Progenitor cell of endocrine pancreas (in vitro differentiated cells): ENCODE measurements around the gene HIF3A. TPM values are rescaled to one million over a fixed set of nuclear protein-coding genes. Genes with fewer than 3 reads are reported as not detected.

Source experiments
- DNase-seq: peaks from one replicate; pipeline ENCODE4 v3.0.0; 2021; ENCODE audit warnings: low spot score; ENCODE audit not compliant: unreplicated experiment
- H3K27ac Mint-ChIP-seq: 2 replicates; pipeline ENCODE4 v1.8.0; 2021; ENCODE audit warnings: mild to moderate bottlenecking, moderate library complexity, mixed read lengths
- H3K27me3 Mint-ChIP-seq: 2 replicates; pipeline ENCODE4 v1.8.0; 2021; ENCODE audit warnings: mixed read lengths
- H3K36me3 Mint-ChIP-seq: 2 replicates; pipeline ENCODE4 v1.8.0; 2022; ENCODE audit warnings: mixed read lengths; ENCODE audit not compliant: insufficient read depth
- H3K4me1 Mint-ChIP-seq: 2 replicates; pipeline ENCODE4 v1.8.0; 2021; ENCODE audit warnings: low read depth, mixed read lengths
- H3K4me3 Mint-ChIP-seq: 2 replicates; pipeline ENCODE4 v1.8.0; 2021; ENCODE audit warnings: low read depth, mild to moderate bottlenecking, moderate library complexity, mixed read lengths
- H3K9me3 Mint-ChIP-seq: 2 replicates; pipeline ENCODE4 v1.8.0; 2021; ENCODE audit warnings: low read depth, mixed read lengths
- total RNA-seq: library from RNA; stranded (reverse); gene quantifications from 2 replicates; pipeline ENCODE4 v1.2.1, GENCODE V29; 2021
- TF ChIP-seq, protein P1 (sequence below): fragments of 200-600 bp; sonication (generic); IDR thresholded peaks from one replicate; pipeline ENCODE4 v1.5.0; 2021; ENCODE audit warnings: antibody characterized with exemption, mild to moderate bottlenecking; ENCODE audit not compliant: unreplicated experiment

Gene HIF3A
- total RNA-seq, 1 donor from 2014 or later: 37.6 TPM

DNA sequence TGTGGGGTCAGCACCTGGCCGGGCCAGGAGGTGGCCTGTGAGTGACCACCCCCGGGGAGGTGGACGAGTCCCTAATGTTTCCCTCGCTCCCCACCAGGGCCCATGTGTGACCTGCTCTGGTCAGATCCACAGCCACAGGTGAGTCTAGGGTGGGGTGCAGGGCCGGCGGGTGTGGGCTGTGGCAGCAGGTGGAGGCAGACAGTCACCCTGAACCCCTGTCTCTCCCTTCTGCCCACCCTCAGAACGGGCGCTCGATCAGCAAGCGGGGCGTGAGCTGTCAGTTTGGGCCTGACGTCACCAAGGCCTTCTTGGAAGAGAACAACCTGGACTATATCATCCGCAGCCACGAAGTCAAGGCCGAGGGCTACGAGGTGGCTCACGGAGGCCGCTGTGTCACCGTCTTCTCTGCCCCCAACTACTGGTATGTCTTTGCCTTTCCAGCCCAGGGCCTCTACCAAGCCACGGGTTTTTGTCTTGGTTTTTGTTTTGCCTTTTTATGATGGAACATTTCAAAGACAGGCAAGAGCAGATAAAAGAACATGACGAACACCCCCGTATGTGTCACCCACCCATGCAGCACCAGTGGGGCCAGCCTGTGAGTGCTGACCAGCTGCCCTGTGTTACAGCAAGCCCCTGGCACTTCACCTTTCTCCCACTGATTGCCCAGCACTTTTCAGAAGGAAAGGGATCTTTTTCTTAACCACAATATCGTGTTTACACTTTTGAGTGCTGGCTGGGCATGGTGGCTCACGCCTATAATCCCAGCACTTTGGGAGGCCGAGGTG, 91.7 kb downstream of the HIF3A start:
- peaks cover 8% of the 10 kb centered on the region for H3K4me1 Mint-ChIP-seq

DNA sequence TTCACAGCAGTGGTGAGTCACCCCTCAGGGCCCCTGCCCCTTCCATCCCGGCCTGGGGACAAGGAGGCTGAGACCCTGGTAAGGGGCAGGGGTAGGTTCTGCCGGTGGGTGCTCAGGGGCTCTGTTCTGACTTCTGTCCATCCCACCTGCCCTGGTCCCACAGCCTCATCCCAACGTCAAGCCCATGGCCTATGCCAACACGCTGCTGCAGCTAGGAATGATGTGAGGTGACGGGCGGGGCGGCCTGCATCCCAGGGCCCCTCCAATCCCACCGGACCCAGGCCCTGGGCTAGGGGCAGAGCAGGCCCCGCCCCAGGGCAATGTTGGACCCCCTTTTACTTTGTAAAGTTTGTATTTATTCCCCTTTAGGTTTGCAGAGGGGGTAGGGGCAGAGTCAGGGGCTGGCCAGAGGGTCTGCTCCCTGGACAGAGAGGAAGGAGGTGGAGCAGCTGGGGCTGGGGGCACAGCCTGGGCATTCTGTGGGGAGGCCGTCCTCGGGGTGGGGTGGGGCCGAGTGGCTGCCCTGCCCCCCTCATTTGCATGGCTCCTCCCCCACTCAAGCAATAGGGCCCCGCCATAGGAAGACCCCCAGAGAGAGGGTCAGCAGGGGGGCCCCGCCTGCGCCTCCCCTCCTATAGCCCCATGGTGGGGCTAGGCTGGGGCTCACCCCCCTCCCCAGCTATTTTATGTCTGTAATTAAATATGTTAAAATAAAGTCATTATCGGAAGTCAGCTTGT, 93.4 kb downstream of the HIF3A start:
- Mint-ChIP-seq H3K4me1 (no peaks in the 10 kb centered on the region), H3K27me3 (no peaks in the 10 kb centered on the region), H3K9me3 (no peaks in the 10 kb centered on the region), H3K27ac (no peak overlapping the region), H3K4me3 (no peak overlapping the region), H3K36me3 (peaks cover 30% of the 10 kb centered on the region)
- TF ChIP-seq, protein P1, sequence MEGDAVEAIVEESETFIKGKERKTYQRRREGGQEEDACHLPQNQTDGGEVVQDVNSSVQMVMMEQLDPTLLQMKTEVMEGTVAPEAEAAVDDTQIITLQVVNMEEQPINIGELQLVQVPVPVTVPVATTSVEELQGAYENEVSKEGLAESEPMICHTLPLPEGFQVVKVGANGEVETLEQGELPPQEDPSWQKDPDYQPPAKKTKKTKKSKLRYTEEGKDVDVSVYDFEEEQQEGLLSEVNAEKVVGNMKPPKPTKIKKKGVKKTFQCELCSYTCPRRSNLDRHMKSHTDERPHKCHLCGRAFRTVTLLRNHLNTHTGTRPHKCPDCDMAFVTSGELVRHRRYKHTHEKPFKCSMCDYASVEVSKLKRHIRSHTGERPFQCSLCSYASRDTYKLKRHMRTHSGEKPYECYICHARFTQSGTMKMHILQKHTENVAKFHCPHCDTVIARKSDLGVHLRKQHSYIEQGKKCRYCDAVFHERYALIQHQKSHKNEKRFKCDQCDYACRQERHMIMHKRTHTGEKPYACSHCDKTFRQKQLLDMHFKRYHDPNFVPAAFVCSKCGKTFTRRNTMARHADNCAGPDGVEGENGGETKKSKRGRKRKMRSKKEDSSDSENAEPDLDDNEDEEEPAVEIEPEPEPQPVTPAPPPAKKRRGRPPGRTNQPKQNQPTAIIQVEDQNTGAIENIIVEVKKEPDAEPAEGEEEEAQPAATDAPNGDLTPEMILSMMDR: no peak
- DNase-seq: no peak

More for the DNA sequence above, 91.7 kb downstream of the HIF3A start:
- no peak for DNase-seq
- no peaks in the 10 kb centered on the region for H3K27me3 Mint-ChIP-seq
- H3K36me3 Mint-ChIP-seq: peaks cover 38% of the 10 kb centered on the region
- H3K27ac Mint-ChIP-seq: no peak overlapping the region
- no peak overlapping the region for H3K4me3 Mint-ChIP-seq
- TF ChIP-seq, protein P1: no peak
- no peaks in the 10 kb centered on the region for H3K9me3 Mint-ChIP-seq

DNA sequence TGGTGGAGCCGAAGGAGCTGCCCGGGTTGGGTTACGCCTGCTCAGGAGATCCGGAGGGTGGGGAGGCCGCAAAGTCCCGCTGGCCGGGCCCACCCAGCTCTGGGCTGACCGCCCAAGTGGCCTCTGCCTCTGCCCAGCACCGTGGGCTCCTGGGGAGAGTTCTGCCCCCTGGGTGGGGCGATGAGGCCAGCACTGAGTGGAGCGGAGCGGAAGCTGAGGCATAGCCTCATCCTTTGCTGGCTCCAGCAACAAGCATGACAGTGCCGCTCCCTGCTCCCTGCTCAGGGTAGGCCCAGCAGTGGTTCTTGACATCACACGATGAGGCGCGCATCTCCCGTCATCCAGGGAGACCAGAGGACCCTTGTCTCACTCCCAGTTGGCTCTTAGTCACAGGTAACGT, 94.0 kb downstream of the HIF3A start:
- TF ChIP-seq, protein P1: no peak
- Mint-ChIP-seq H3K36me3 (peaks cover 30% of the 10 kb centered on the region), H3K9me3 (no peaks in the 10 kb centered on the region), H3K4me1 (no peaks in the 10 kb centered on the region), H3K4me3 (no peak overlapping the region), H3K27me3 (no peaks in the 10 kb centered on the region), H3K27ac (no peak overlapping the region)
- DNase-seq: no peak

DNA sequence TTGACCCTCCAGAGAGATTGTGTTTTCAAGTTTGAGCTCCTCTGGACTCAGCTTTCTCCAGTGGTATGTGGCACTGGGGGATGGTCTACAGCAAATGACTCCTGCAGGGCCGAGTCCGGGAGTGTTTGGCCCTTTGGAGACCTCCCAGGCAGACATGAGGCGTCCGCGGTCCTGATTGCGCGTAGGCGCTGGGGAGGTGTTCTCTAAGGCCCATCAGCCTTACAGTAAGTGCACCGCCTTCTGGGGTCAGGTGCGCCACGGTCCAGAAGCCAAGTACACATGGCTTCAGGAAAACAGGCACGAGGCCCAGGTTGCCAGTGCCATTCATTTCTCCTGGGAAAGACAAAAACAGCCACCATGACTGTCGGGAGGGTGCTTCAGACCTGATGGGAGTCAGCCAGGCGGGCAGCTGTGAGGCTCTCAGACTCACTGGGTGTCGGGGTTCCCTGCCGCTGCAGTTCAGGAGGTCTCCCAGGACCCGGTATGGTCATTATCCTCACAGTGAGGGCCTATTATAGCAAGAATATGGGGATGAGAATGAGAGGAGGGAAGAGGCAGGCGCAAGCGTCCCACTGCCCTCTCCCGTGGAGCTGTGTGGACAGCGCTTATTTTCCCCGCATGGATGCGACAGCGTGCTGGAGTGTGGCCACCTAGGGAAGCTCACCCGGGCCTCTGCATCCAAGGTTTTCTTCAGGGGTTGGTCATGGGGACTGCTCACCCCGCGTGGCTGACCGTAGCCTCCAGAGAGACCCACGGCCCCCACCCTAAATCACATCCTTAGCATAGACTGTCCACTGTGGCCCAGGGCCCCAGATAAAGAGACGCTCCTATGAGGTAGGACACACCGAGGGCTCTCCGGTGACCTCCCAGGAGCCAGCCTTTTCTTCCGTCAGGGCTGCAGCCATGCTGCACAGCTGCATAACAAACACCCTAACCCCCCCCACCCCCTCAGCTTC, 94.7 kb downstream of the HIF3A start:
- Mint-ChIP-seq H3K4me3 (no peak overlapping the region), H3K9me3 (no peaks in the 10 kb centered on the region), H3K27me3 (no peaks in the 10 kb centered on the region), H3K27ac (peak overlapping the region; percentile 54), H3K4me1 (no peaks in the 10 kb centered on the region), H3K36me3 (peaks cover 30% of the 10 kb centered on the region)
- DNase-seq: no peak
- TF ChIP-seq, protein P1: no peak
